PFSK-1 (cell line): ENCODE data around the gene RCC1.

Experiments
- POLR2AphosphoS5 ChIP-seq: IDR thresholded peaks from 2 replicates; pipeline ENCODE4 v1.6.1; 2012; ENCODE audit warnings: low read depth, mild to moderate bottlenecking, control low read depth, low read length, moderate library complexity
- REST ChIP-seq, 2 experiments: IDR thresholded peaks; 2 replicates each; pipeline versions ENCODE4 v1.6.1 to v1.8.0; 2011 to 2012; ENCODE audit warnings: low read depth in 2 of 2, low read length in 2 of 2, control low read depth in 1 of 2, inconsistent platforms in 1 of 2, mild to moderate bottlenecking in 1 of 2, moderate library complexity in 1 of 2; ENCODE audit not compliant: insufficient read depth in 1 of 2
- SIN3A ChIP-seq: IDR thresholded peaks from 2 replicates; pipeline ENCODE4 v1.6.1; 2012; ENCODE audit warnings: mild to moderate bottlenecking, low read length, moderate library complexity, borderline replicate concordance; ENCODE audit not compliant: insufficient read depth

- TF ChIP-seq SIN3A (no peak), POLR2AphosphoS5 (no peak), REST (IDR thresholded peaks at IDR 0.05; ENCODE audit: insufficient read depth in 1 of 2, low read depth in 2 of 2, low read length in 2 of 2) (no peak)
These were observed 59.2 kb downstream of the RCC1 start for GRCh38 chr1:28565040-28565439.
